PC-9 (cell line): ENCODE measurements around the gene DCAF12. TPM values are rescaled to one million over a fixed set of nuclear protein-coding genes. Genes with fewer than 3 reads are reported as not detected.

Source experiments
- BruUV-seq: library from RNA; stranded (reverse); fragments of 400-500 nt; replicated peaks from 2 replicates; lab custom pipeline; 2021; lab: Mats Ljungman, UMichigan
- CTCF ChIA-PET: fragments of 300-600 bp; sonication (Branson Sonifier 250); formaldehyde crosslinking; loops from one replicate; lab custom pipeline; 2022; ENCODE audit warnings: antibody characterized with exemption; lab: Charles Lee
- POLR2A ChIA-PET: fragments of 300-600 bp; sonication (Branson Sonifier 250); formaldehyde crosslinking; loops from one replicate; lab custom pipeline; 2022; ENCODE audit warnings: antibody characterized with exemption; ENCODE audit not compliant: unreplicated experiment; lab: Charles Lee
- DNase-seq, 2 experiments: peaks; one replicate each; pipeline versions ENCODE4 v3.0.0 to v3.0.0-alpha.2; 2015 to 2022; ENCODE audit warnings: mixed read lengths in 1 of 2
- H2AFZ ChIP-seq: fragments of 200-600 bp; sonication (generic); 2 replicates; pipeline ENCODE4 v1.8.1; 2017; ENCODE audit warnings: antibody characterized with exemption
- H3F3A ChIP-seq: fragments of 200-600 bp; sonication (generic); 2 replicates; pipeline ENCODE4 v1.8.1; 2017; ENCODE audit warnings: antibody characterized with exemption, mild to moderate bottlenecking, low read depth; ENCODE audit not compliant: insufficient read depth
- H3K27ac ChIP-seq: fragments of 200-600 bp; sonication (generic); 2 replicates; pipeline ENCODE4 v1.6.1; 2016; ENCODE audit warnings: mixed run types
- H3K27me3 ChIP-seq: fragments of 200-600 bp; sonication (generic); 2 replicates; pipeline ENCODE4 v1.6.1; 2016; ENCODE audit warnings: low read depth, mixed run types; ENCODE audit not compliant: insufficient read depth
- H3K36me3 ChIP-seq: fragments of 200-600 bp; sonication (generic); 2 replicates; pipeline ENCODE4 v1.6.1; 2016; ENCODE audit warnings: low read depth, mixed run types
- H3K4me1 ChIP-seq: fragments of 200-600 bp; sonication (generic); replicated peaks from 2 replicates; pipeline ENCODE4 v1.6.1; 2016; ENCODE audit warnings: mixed run types; ENCODE audit not compliant: insufficient read depth
- H3K4me2 ChIP-seq: fragments of 200-600 bp; sonication (generic); 2 replicates; pipeline ENCODE4 v1.6.1; 2017; ENCODE audit warnings: mixed run types
- H3K4me3 ChIP-seq: fragments of 200-600 bp; sonication (generic); 2 replicates; pipeline ENCODE4 v1.6.1; 2016; ENCODE audit warnings: mixed run types
- H3K79me2 ChIP-seq: fragments of 200-600 bp; sonication (generic); 2 replicates; pipeline ENCODE4 v1.6.1; 2017; ENCODE audit warnings: low read depth, mixed run types
- H3K9me2 ChIP-seq: fragments of 200-600 bp; sonication (generic); 2 replicates; pipeline ENCODE4 v1.8.1; 2017; ENCODE audit warnings: mild to moderate bottlenecking; ENCODE audit not compliant: insufficient read depth
- H3K9me3 ChIP-seq: fragments of 200-600 bp; sonication (generic); 2 replicates; pipeline ENCODE4 v1.8.1; 2016; ENCODE audit warnings: low read depth; ENCODE audit not compliant: insufficient read depth
- H4K20me1 ChIP-seq: fragments of 200-600 bp; sonication (generic); 2 replicates; pipeline ENCODE4 v1.8.1; 2017; ENCODE audit not compliant: insufficient read depth
- EZH2 ChIP-seq: fragments of 200-600 bp; sonication (generic); IDR thresholded peaks from 2 replicates; pipeline ENCODE4 v1.8.0; 2017; ENCODE audit warnings: antibody characterized with exemption, low read depth
- intact Hi-C: fragments of 100-400 bp; cut with micrococcal nuclease; formaldehyde crosslinking; loops from one replicate; pipeline ENCODE4 v1.10.0; 2022; ENCODE audit not compliant: unreplicated experiment
- total RNA-seq: library from RNA; stranded (reverse); gene quantifications from 2 replicates; pipeline ENCODE4 v1.2.3, GENCODE V29; 2021
- TF ChIP-seq, protein P1 (sequence below): fragments of 200-600 bp; sonication (generic); conservative IDR thresholded peaks from 2 replicates; pipeline ENCODE4 v1.6.1; 2017; ENCODE audit warnings: mixed run types, antibody characterized with exemption, mild to moderate bottlenecking, moderate library complexity

The DCAF12 gene
- total RNA-seq, 1 experiment from 2014 or later: 23.4 TPM

DNA sequence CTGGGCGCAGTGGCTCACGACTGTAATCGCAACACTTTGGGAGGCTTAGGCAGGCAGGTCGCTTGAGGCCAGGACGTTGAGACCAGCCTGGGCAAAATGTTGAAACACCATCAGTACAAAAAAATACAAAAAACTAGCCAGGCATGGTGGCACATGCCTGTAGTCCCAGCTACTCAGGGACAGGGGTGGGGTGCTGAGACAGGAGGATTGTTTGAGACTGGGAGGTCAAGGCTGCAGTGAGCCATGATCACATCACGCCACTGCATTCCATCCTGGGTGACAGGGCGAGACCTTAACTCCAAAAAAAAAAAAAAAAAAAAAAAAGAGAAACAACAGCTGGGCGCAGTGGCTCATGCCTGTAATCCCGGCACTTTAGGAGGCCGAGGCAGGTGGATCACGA, 23.7 kb downstream of the DCAF12 start:
- Histone ChIP-seq H3K27ac (no peak overlapping the region), H3K9me3 (no peaks in the 10 kb centered on the region), H2AFZ (no peak overlapping the region), H3K36me3 (no peaks in the 10 kb centered on the region), H3K4me1 (no peaks in the 10 kb centered on the region), H3K9me2 (no peaks in the 10 kb centered on the region), H3K4me2 (no peak overlapping the region), H3K27me3 (no peaks in the 10 kb centered on the region), H3K4me3 (no peak overlapping the region), H3K79me2 (no peaks in the 10 kb centered on the region), H3F3A (no peaks in the 10 kb centered on the region), H4K20me1 (no peaks in the 10 kb centered on the region)
- intact Hi-C loops: no loop called here
- no peak for DNase-seq
- ChIA-PET POLR2A (no interaction called here), CTCF (no interaction called here)
- BruUV-seq: no TSS peak
- no peak for TF ChIP-seq EZH2
- TF ChIP-seq, protein P1, sequence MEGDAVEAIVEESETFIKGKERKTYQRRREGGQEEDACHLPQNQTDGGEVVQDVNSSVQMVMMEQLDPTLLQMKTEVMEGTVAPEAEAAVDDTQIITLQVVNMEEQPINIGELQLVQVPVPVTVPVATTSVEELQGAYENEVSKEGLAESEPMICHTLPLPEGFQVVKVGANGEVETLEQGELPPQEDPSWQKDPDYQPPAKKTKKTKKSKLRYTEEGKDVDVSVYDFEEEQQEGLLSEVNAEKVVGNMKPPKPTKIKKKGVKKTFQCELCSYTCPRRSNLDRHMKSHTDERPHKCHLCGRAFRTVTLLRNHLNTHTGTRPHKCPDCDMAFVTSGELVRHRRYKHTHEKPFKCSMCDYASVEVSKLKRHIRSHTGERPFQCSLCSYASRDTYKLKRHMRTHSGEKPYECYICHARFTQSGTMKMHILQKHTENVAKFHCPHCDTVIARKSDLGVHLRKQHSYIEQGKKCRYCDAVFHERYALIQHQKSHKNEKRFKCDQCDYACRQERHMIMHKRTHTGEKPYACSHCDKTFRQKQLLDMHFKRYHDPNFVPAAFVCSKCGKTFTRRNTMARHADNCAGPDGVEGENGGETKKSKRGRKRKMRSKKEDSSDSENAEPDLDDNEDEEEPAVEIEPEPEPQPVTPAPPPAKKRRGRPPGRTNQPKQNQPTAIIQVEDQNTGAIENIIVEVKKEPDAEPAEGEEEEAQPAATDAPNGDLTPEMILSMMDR: no peak

DNA sequence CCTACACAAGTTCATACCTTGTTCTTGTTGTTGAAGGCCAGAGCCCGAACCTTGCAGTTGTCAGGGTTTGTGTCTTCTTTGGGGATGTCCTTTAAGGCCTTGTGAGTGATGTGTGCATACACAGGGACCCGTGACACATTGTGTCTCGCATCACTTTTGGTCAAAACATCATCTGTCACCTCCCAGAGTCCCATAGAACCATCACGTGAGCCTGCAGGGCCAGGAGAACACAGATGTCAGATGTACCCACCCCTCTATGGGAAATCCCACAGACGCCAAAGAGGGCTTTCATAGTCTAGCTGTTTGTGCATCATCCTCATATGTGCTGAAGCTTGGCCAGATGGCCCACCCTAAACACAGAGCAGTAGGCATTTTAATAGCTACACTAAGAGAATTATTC, 28.2 kb downstream of the DCAF12 start:
- Histone ChIP-seq H3K4me2 (no peak overlapping the region), H3F3A (no peaks in the 10 kb centered on the region), H3K79me2 (no peaks in the 10 kb centered on the region), H3K36me3 (no peaks in the 10 kb centered on the region), H4K20me1 (no peaks in the 10 kb centered on the region), H3K9me3 (no peaks in the 10 kb centered on the region), H3K9me2 (no peaks in the 10 kb centered on the region), H3K27ac (no peak overlapping the region), H3K4me1 (no peaks in the 10 kb centered on the region), H3K27me3 (no peaks in the 10 kb centered on the region), H2AFZ (no peak overlapping the region), H3K4me3 (no peak overlapping the region)
- no TSS peak for BruUV-seq
- ChIA-PET POLR2A (no interaction called here), CTCF (interaction anchor here (0.7 kb wide), 1 partner anchor 20 kb away, joined by 3 read pairs; no protein-coding TSS in a partner anchor)
- DNase-seq: no peak
- intact Hi-C loops: no loop called here
- no peak for TF ChIP-seq EZH2
- TF ChIP-seq, protein P1: no peak

DNA sequence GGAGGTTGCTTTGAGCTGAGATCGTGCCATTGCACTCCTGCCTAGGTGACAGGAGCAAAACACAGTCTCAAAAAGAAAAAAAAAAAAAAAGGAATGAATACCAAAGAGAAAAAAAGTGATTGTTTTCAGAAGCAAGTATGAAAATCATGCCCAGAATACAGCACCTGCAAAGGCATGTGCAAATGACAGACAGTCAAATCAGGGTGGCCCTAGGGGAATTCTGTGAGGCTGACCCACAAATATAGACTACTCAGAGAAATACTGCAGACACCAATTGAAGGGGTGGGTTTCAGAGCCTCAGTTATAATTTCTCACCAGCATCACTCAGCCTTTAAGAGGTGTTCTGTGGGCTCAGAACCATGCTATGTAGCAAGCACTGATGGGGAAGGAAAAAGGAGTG, 28.6 kb downstream of the DCAF12 start:
- H3K36me3 ChIP-seq: no peaks in the 10 kb centered on the region
- CTCF ChIA-PET: no interaction called here
- H3K27me3 ChIP-seq: no peaks in the 10 kb centered on the region
- BruUV-seq: no TSS peak
- no peak overlapping the region for H3K4me3 ChIP-seq
- H3K4me1 ChIP-seq: no peaks in the 10 kb centered on the region
- H3K4me2 ChIP-seq: no peak overlapping the region
- H3K9me3 ChIP-seq: no peaks in the 10 kb centered on the region
- intact Hi-C loops: no loop called here
- no peak overlapping the region for H2AFZ ChIP-seq
- no peak for TF ChIP-seq EZH2
- TF ChIP-seq, protein P1: no peak
- H3K9me2 ChIP-seq: no peaks in the 10 kb centered on the region
- H3F3A ChIP-seq: no peaks in the 10 kb centered on the region
- H3K27ac ChIP-seq: no peak overlapping the region
- no peaks in the 10 kb centered on the region for H3K79me2 ChIP-seq
- DNase-seq: no peak
- POLR2A ChIA-PET: no interaction called here
- no peaks in the 10 kb centered on the region for H4K20me1 ChIP-seq
